Measurements from ENCODE around the gene FERD3L.
"Not testable (repeated sequence)": the region's sequence is repeated elsewhere in the genome, so short reads cannot be mapped to it uniquely, and the experiment has no call there.

FERD3L gene, protein sequence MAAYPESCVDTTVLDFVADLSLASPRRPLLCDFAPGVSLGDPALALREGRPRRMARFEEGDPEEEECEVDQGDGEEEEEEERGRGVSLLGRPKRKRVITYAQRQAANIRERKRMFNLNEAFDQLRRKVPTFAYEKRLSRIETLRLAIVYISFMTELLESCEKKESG

DNA sequence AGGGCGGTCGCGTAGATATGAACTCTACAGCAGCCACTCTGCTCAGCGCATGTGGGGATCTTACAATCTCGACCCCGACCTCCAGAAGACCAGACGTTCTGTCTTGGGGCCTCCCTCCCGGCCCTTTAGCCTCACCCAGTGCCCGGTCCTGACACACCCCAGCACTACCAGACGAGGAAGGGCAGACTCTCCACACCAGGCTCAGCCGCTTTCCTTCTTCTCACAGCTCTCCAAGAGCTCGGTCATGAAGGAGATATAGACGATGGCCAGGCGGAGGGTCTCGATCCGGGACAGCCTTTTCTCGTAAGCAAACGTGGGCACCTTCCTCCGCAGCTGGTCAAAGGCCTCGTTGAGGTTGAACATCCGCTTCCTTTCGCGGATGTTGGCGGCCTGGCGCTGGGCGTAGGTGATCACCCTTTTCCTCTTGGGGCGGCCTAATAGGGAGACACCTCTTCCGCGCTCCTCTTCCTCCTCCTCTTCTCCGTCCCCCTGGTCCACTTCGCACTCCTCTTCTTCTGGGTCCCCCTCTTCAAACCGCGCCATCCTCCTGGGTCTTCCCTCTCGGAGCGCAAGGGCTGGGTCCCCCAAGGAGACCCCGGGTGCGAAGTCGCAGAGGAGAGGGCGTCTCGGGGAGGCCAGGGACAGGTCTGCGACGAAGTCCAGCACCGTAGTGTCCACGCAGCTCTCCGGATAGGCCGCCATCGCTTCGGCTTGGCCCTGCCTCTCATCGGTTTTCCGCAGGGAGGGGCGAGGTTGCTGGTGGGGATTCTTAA is at the start of gene FERD3L:
Gene FERD3L, minus strand, starts transcription at position 761 of the 773 bp plus-strand sequence. Its CDS starts 59 bp downstream, at position 702.
- no peak for DNase-seq (ENCODE audit: low spot score)

DNA sequence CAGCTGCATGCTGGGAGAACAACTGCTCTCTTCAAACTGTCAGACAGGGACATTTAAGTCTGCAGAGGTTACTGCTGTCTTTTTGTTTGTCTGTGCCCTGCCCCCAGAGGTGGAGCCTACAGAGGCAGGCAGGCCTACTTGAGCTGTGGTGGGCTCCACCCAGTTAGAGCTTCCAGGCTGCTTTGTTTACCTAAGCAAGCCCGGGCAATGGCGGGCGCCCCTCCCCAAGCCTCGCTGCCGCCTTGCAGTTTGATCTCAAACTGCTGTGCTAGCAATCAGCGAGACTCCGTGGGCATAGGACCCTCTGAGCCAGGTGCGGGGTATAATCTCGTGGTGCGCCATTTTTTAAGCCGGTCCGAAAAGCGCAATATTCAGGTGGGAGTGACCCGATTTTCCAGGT is 49.2 kb upstream of the FERD3L start:
- not testable (repeated sequence) for DNase-seq (ENCODE audit: low spot score)

DNA sequence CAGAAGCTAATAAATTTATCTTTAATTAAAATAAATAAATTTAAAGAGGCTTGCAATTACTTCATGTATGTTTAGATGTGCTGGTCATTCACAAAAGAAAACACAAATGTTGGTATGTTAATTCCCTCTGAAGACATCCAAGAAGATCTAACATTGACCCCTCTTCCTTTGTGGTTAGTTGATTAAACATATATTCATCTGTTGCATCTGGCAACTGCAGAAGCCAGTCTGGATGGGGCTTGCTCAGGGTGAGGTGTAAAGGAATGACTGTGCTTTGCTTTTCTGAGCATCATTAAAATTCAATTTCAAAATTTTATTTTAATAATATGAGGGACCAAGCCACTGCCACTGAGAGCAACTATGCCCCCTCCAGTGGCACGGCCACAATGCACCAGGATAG is 36.4 kb upstream of the FERD3L start:
- DNase-seq (ENCODE audit: low spot score) = no peak

DNA sequence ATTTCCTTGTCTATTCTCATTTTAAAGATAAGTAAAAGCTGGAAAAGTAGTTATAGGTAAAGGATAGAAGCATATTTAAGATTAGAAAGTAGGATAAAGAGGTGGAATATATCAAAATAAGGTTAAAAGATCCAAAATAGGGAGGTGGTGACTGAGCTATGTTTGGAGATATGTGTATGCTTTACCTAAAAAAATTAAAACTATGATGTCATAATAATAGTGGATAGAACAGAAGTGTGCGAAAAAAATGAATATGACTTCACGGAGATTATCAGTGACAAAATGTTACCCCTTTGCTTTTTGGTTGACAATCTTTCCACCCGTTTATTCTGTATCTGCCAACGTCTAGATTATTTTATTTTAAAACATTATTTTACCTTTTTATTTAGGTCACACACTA is 33.4 kb upstream of the FERD3L start:
- no peak for DNase-seq (ENCODE audit: low spot score)

DNA sequence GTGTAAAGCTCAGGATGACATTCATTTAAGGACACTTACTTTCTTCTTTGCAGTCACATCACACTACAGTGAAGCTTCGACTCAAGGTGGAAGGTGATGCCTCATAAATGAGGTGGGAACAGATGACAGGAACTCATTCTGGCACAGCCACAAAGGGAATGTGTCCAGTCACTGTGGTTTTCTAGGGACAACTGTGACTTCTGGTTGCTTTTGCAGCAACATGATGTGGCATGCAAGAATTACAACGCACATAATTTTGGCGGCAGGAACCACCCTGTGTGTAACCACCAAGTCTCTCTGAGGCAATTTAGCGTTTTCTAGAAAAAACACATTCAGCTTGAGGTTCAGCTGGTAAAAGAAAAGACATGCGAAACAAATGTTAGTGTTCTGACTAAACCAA is 32.0 kb upstream of the FERD3L start:
- DNase-seq (ENCODE audit: low spot score) = no peak

DNA sequence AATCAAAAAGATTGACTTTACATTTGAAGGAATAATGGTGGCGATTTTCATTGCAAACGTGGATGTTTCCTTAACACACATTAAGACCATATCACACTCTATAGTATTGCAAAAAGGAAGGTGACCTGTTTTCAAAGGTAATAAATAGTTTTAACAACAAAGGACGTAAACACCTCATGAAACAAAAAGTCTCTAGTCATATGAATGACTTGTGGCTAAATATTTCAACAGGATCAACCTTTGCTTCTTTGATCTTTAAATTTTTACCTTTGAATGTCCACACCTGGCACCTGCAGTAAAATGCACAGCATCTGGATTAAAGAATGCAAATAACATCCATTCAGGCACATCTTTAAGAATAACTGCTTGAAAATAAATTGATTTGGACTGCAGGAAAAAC is 30.0 kb upstream of the FERD3L start:
- DNase-seq (ENCODE audit: low spot score) = no peak

DNA sequence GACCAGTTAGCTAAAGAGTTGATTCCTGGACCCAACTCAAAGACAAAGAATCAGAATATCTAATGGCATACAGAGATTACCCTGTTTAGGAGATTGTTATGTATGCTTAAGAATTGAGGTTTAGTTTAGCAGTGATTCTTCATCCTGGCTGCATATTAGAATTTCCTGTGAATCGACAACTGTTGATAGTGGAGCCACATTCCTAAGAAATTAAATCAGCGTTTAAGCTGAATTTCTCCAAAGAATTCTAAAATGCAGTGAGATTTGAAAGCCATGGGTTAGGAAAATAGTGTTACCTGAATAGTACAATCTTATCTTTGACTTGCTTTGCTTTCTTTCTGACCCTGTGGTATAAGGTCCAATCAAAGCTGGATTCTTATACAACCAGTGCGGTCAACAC is 16.4 kb upstream of the FERD3L start:
- no peak for DNase-seq (ENCODE audit: low spot score)

DNA sequence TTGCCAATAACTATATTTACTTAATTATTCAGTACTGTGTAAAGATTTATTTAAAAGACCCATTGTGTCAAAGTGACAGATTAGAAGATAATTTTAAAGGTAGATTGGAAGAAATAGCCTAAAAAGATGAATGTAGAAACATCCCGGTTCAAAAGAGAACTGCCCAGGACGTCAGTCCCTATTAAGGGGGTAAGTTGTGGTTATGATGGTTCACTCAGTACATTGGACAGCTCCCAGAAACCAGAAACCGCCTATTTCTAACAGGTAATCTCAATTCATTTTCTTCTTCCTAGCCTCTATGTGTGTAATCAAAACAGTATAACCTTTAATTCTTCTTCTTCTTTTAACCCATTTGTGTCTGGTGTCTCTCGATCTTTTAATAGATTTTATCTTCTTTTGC is 1.5 kb upstream of the FERD3L start:
- DNase-seq (ENCODE audit: low spot score) = peak; percentile 6

DNA sequence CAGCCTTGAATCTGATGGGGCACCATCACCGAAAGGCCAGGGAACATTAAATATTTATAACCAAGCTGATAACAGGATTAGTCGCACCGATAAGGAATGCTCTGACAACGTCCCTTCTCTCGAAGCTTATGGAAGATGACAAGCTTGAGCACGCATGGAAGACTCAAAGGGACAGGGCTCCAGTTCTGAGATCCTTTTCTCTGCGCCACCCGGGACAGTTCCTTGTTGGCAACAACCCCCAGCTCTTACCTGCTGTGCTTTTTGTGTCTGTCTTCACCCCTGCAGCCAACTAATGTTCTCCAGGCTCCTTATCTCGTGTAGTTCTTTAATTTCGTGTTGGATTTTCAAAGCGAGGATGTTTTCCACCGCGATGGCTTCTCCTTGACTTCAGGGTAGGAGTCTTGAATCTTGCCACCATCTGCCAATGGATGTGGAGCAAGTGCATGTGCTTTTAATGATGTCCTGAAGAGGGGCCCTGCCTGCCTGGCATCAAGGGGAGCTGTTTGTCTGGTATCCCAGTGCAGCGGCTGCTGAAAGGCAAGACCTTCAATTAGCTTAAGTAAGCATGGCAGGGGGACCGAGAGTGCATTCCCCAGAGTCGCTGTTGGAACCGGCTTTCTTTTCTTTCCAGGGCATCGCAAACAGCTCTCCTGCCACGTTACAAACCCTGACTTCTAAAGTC is 354 bp upstream of the FERD3L start:
- peak; percentile 7 for DNase-seq (ENCODE audit: low spot score)

DNA sequence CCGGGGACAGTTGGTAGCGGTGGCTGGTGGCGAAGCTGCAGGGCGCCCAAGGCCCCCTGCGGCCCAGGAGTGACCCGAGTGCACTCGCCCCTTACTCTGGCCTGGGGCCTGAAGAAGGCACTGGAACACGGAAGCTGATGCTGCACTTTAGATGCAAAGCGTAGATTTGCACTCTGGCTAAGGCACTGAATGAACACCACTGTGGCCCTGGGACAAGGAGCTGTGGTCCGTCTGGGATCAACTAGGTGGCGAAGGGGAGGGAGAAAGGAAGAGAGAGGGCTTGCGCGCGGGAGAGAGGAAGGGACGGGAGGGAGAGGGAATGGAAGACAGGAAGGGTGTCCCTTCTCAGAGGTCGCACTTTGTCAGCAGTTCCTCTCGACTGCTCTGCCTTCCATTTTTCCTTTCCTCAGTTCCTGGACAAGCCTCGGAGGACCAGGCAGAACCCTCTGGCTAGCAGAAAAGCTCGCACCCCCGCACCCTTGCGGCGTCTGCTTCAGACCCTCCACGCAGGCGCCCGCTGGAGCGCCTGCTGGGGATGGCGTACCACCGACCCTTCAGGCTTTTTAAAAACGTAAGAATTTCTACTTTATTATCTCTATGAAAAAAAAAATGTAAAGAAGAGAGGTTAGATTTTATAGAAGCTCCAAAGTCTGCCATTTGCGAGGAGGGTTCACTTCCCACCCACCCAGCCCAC is 1.2 kb downstream of the FERD3L start:
- no peak for DNase-seq (ENCODE audit: low spot score)

DNA sequence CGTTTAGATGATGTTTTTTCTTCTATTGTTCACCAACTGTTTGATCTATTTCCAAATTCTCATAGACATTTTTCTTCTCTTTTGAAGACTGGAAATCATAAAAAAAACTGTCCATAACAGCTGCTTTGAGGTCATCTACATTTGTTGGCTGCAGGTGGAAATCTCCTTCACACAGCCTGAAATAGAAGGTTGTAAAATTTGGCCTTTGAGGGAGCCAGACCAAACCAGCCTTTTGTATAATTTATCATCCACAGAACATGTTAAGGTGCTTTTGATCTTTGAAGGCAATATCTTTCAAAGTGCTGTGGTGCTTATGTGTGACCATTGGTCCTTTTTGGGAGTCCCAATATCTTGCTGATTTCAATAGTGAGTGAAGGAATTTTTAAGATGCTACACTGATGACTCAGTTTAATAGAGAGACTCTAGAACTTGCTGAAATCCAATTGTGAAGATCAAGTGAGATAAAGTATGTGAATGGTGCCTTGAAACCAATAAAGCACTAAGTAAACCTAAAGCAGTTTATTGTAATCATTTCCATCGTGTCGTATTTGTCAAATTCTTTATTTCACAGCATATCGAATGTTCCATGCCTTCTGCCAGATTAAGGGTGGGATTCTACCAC is 5.4 kb downstream of the FERD3L start:
- no peak for DNase-seq (ENCODE audit: low spot score)

DNA sequence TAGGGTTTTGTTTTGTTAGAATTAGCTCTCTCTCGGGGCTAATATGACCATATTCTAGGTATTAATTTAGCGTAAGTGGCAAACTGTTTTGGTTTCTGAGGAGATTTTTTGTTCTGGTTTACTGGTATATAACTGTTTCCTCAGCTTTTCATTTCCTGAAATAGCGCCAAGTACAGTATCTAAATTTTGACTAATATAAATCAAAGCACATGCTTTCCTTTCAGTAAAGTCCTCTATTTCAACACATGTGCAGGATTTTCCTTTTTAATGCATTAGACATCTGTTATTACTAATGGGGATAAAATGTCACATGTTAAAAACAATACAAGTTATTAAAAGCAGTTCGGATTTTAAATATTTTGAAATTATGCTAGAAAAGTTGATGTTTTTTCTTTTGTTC is 11.3 kb downstream of the FERD3L start:
- DNase-seq (ENCODE audit: low spot score) = no peak

DNA sequence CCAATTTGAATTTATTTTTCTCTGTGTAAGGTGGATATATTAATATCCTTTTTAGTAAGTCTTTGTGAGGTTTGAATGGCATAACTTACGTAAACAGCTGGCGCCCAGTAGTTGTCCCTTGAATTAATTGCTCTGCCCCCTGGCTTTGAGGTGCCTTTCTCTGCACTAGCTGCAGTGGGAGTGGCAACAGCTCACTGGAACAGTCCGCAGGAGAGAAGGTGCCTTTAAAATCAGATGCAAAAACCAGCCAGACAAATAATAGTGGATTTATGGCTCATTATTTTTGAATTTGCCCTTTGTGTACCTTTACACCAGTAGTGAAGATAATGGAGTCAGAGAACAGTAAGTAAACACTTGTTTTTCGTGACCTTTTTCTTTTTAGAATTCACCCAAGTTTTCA is 11.8 kb downstream of the FERD3L start:
- DNase-seq (ENCODE audit: low spot score) = no peak

DNA sequence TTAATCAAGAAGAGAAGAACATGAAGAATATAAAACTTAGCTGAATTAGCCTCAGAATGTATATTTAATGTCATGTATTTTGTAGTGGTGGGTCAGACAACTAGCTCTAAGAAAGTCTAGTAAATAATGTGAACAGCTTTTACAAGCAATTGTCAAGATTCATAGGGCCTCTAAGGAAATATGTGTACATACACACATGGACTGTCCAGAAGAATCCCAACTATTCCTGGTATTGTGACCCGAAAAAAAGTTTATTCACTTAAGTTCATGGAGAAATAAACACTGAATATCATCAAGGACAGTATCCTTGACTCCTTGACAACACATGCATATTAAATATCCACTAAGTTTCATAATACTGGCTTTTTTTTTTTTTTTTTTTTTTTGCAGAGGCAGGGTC is 16.4 kb downstream of the FERD3L start:
- DNase-seq (ENCODE audit: low spot score) = no peak

DNA sequence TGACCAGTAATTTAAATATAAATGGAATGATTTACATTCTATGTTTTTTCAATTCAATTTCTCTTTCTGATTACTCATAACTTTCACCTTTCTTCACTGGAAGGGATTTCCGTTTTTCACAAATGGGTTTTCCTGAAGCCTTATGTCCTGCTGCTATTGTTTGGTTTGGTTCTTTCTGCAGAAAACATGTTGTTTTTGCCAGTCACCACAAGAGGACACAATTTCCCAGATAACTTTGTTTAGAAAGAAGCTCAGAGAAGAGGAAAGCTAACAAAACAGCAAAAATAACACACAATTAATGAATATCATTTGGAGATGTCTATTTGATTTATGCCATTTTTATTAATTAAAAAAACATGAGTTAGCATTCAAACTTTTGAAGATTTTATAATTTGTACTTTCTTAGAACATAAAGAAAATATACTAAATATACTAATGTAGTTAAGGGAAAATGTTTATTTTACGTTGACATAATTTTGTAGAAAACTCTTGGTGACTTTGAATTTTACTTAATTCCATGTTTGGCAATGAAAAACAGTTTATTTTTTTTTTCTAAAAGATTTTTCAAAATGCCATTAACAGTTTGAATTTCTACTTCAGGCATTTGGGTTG is 23.1 kb downstream of the FERD3L start:
- no peak for DNase-seq (ENCODE audit: low spot score)

DNA sequence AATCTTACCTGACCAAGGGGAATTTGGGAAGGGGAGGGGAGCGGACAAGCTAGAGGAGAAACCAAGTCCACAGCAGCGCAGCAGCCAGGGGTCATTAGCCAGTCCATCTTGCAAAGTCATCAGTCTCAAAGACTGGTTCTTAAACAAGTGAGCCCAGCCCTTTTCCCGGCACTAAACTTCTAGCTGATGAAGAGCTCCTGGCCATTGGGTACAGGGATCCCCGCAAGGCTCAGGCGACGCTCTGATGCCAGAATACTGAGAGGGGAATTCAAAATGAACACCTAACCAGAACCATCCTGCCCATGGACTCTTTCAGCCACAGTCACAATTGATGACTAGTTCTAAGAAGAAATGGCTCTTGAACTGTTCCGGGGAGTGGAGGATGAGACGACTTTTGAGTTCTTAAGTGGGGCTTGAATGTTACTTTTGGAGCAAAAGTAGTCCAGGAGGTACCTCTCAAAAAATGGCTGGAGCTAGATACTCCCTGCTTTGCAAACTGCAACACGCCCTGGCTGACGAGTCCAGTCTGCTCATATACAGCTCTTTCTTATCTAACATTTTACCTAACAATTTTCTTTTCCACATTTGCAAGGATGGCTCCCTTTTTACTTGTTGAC is 25.2 kb downstream of the FERD3L start:
- DNase-seq (ENCODE audit: low spot score) = no peak

DNA sequence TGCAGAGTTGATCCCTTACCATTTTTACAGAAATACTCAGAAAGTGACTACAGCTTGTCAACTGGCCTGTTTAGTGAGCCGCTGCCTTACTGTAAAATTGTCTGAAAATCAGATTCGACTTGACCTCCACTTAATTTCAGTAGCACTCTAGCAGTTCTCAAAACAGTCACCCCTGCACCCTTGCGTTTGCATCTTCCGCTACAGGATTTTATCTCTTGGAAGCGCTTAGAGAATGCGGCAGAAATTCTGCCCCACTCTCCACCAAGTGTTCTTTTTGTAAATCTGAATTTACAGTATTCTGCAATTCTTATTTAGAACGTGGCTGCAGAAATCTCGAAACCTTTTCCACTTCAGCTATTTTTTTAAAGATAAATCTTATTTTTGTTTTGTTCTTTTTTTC is 25.8 kb downstream of the FERD3L start:
- DNase-seq (ENCODE audit: low spot score) = no peak

DNA sequence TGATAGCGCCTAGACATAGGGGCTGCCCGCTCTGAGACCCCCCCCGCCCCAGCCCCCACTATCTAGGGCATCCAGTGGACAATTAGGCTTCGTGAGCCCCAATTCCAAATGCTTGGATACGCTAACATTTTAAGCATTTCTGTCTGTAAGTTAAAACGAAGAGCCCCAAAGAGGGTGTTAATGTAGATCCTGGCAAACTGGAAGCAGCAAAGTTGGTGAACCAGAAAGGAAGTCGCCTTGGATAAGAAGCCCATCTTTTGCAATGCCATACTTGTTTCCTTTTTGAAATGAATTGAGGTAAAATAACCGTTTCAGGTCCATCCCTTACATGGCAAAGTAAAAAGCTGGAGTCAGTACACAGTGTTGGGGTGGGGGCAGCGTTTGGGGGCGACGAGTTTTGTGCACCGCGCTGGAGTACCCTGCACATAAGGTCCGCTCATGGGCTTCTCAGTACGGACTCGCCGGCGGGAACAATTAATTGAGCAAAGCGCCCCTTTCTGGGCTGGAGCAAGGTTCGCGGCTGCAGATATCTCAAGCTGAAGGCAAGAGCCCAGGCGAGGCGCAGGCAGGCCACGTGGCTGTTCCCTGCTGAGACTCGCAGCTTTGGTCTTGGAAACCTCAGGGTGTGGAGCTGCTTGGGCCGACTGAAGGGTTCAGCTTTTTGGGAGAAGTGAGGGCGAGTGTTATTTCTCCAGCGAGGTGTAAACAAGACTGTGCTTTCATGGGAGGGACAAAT is 26.4 kb downstream of the FERD3L start:
- DNase-seq (ENCODE audit: low spot score) = no peak

DNA sequence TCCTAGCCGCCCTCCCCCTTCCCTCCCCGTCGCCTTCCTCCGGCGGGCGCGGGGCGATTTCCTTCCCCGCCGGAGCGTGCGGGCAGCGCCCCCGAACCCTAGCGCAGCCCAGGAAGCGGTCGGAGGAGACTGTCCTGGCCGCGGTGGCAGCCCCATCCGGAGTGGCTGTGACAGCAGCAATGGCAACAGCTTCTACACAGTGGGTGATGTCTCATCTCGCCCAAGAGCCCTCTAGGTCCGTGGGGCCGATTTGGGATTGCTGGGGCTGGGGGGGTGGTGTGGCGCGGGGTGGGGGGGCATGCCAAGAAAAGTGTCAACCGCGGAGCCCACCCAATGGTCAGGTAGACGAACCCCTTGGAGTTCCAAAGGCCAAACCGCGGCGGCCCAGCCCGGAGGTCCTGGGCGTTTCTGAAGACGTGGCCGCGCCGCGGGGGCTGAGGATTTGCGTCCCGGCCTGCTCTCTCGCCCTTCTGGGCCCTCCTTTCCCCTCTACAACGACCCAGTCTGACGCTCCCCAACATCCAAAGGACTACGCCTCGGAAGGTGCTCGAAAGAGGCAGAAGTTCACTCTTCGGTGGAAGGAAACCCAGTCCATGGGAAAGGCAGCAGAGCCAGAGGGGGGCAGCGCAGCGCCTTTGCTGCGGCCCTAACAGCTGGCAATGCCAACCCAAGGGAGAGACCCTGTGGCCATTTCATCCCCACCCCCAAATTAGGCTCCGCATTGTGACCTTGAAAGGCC is 27.2 kb downstream of the FERD3L start:
- DNase-seq (ENCODE audit: low spot score) = peak; percentile 27

Measured in hepatic stellate cell (primary cell).